SW 1271 (cell line): ENCODE data around the gene BAG3.

Experiments
- DNase-seq, 2 experiments: peaks; one replicate each; lab custom pipeline; 2025; lab: John Stamatoyannopoulos, UW

Gene BAG3

GRCh38 chr10:119667562-119668328 is 16.6 kb downstream of the BAG3 start:
- DNase-seq, result peak; percentile 73 to 90

- no peak for DNase-seq
Observed at GRCh38 chr10:119668461-119668860, 17.3 kb downstream of the BAG3 start.

- no peak for DNase-seq
Observed at GRCh38 chr10:119669331-119669730, 18.2 kb downstream of the BAG3 start.

GRCh38 chr10:119669975-119670640 is 18.9 kb downstream of the BAG3 start:
- DNase-seq, result no peak

- DNase-seq, result no peak
Observed at GRCh38 chr10:119670717-119671116, 19.5 kb downstream of the BAG3 start.

GRCh38 chr10:119671381-119671780 is 20.2 kb downstream of the BAG3 start:
- DNase-seq, result no peak

GRCh38 chr10:119672291-119672690 is 21.1 kb downstream of the BAG3 start:
- DNase-seq, result no peak

- DNase-seq, result no peak
Observed at GRCh38 chr10:119673271-119673670, 22.1 kb downstream of the BAG3 start.

GRCh38 chr10:119675483-119676170 is 24.4 kb downstream of the BAG3 start:
- DNase-seq, result no peak

- DNase-seq, result no peak
Observed at GRCh38 chr10:119677126-119677525, 25.9 kb downstream of the BAG3 start.

- DNase-seq, result no peak
Observed at GRCh38 chr10:119677904-119678755, 26.9 kb downstream of the BAG3 start.

GRCh38 chr10:119679480-119679829 is 28.3 kb downstream of the BAG3 start:
- DNase-seq, result no peak

- peak; percentile 42 to 83 for DNase-seq
Observed at GRCh38 chr10:119680050-119680449, 28.9 kb downstream of the BAG3 start.

GRCh38 chr10:119680650-119681081 is 29.5 kb downstream of the BAG3 start:
- peak in 1 of 2 experiments; percentile 32 for DNase-seq

- peak; percentile 32 to 46 for DNase-seq
Observed at GRCh38 chr10:119686465-119687191, 35.4 kb downstream of the BAG3 start.

GRCh38 chr10:119687192-119688032 is 36.2 kb downstream of the BAG3 start:
- DNase-seq, result no peak

- DNase-seq, result no peak
Observed at GRCh38 chr10:119688033-119688508, 36.9 kb downstream of the BAG3 start.

GRCh38 chr10:119689016-119689580 is 37.9 kb downstream of the BAG3 start:
- no peak for DNase-seq

GRCh38 chr10:119691726-119692125 is 40.5 kb downstream of the BAG3 start:
- no peak for DNase-seq
